PC-3 (cell line): ENCODE data around the gene CDS1. TPM values are rescaled to one million over a fixed set of nuclear protein-coding genes. Genes with fewer than 3 reads are reported as not detected.

ENCODE experiments used
- ATAC-seq: fragments of 200-7000 bp; cut with Tn5 transposase; 2 replicates; pipeline ENCODE4 v1.9.1; 2020; ENCODE audit warnings: mild to moderate bottlenecking, moderate library complexity
- BruUV-seq: library from RNA; stranded (reverse); fragments of 400-500 nt; replicated peaks from 2 replicates; lab custom pipeline; 2021; lab: Mats Ljungman, UMichigan
- CTCF ChIA-PET: fragments of 300-600 bp; sonication (Branson Sonifier 250); formaldehyde crosslinking; loops from one replicate; lab custom pipeline; 2022; ENCODE audit warnings: antibody characterized with exemption; lab: Charles Lee
- POLR2A ChIA-PET: fragments of 300-600 bp; sonication (Branson Sonifier 250); formaldehyde crosslinking; loops from one replicate; lab custom pipeline; 2022; ENCODE audit warnings: antibody characterized with exemption; ENCODE audit not compliant: unreplicated experiment; lab: Charles Lee
- DNase-seq: peaks from one replicate; pipeline ENCODE4 v3.0.0-alpha.2; 2015
- H2AFZ ChIP-seq: fragments of 300-600 bp; sonication (generic); 2 replicates; pipeline ENCODE4 v1.6.0; 2016; ENCODE audit warnings: antibody characterized with exemption, low read length
- H3F3A ChIP-seq: fragments of 300-600 bp; sonication (generic); one replicate; pipeline ENCODE4 v1.6.0; 2017; ENCODE audit warnings: antibody characterized with exemption, low read length, control low read depth, mild to moderate bottlenecking; ENCODE audit not compliant: unreplicated experiment
- H3K27ac ChIP-seq: fragments of 300-600 bp; sonication (generic); 2 replicates; pipeline ENCODE4 v1.5.1; 2016; ENCODE audit warnings: mild to moderate bottlenecking, low read length
- H3K27me3 ChIP-seq: fragments of 300-600 bp; sonication (generic); 2 replicates; pipeline ENCODE4 v1.6.1; 2016; ENCODE audit warnings: low read length, mixed read lengths
- H3K36me3 ChIP-seq: fragments of 300-600 bp; sonication (generic); 2 replicates; pipeline ENCODE4 v1.6.1; 2016; ENCODE audit warnings: low read depth, mixed run types, low read length, mixed read lengths
- H3K4me1 ChIP-seq: fragments of 300-600 bp; sonication (generic); 2 replicates; pipeline ENCODE4 v1.5.1; 2016; ENCODE audit warnings: low read length; ENCODE audit not compliant: insufficient read depth
- H3K4me2 ChIP-seq: fragments of 300-600 bp; sonication (generic); 2 replicates; pipeline ENCODE4 v1.6.0; 2016; ENCODE audit warnings: low read length
- H3K4me3 ChIP-seq: fragments of 300-600 bp; sonication (generic); 2 replicates; pipeline ENCODE4 v1.5.1; 2016; ENCODE audit warnings: mild to moderate bottlenecking, low read length, mixed read lengths
- H3K79me2 ChIP-seq: fragments of 300-600 bp; sonication (generic); 2 replicates; pipeline ENCODE4 v1.6.1; 2017; ENCODE audit warnings: low read length, mixed read lengths
- H3K9ac ChIP-seq: fragments of 300-600 bp; sonication (generic); 2 replicates; pipeline ENCODE4 v1.6.0; 2016; ENCODE audit warnings: mild to moderate bottlenecking, low read length
- H3K9me2 ChIP-seq: fragments of 300-600 bp; sonication (generic); replicated peaks from 2 replicates; pipeline ENCODE4 v1.6.1; 2016; ENCODE audit warnings: mixed run types, low read length, mixed read lengths
- H3K9me3 ChIP-seq: fragments of 300-600 bp; sonication (generic); 2 replicates; pipeline ENCODE4 v1.6.1; 2016; ENCODE audit warnings: low read length, mixed read lengths
- H4K20me1 ChIP-seq: fragments of 300-600 bp; sonication (generic); 2 replicates; pipeline ENCODE4 v1.6.1; 2016; ENCODE audit warnings: low read length, mixed read lengths
- EZH2 ChIP-seq: fragments of 300-600 bp; sonication (generic); IDR thresholded peaks from one replicate; pipeline ENCODE4 v1.6.1; 2017; ENCODE audit warnings: antibody characterized with exemption, mild to moderate bottlenecking, low read length; ENCODE audit not compliant: unreplicated experiment
- EZH2phosphoT487 ChIP-seq: fragments of 300-600 bp; sonication (generic); IDR thresholded peaks from 2 replicates; pipeline ENCODE4 v1.6.1; 2018; ENCODE audit warnings: mild to moderate bottlenecking, antibody characterized with exemption, low read length, borderline replicate concordance
- intact Hi-C: fragments of 100-400 bp; cut with micrococcal nuclease; formaldehyde crosslinking; loops from 2 replicates; pipeline ENCODE4 v1.9.0; 2023
- total RNA-seq: library from RNA; depleted of rRNA; stranded (reverse); fragments of >200 nt; gene quantifications from 2 replicates; pipeline ENCODE4 v1.2.3, GENCODE V29; 2014
- TF ChIP-seq, protein P1 (sequence below): fragments of 300-600 bp; sonication (generic); conservative IDR thresholded peaks from 2 replicates; pipeline ENCODE4 v1.5.1; 2017; ENCODE audit warnings: antibody characterized with exemption, low read depth, mild to moderate bottlenecking, low read length

CDS1 gene
- total RNA-seq, 1 experiment from 2014 or later: 10.4 TPM

- ChIA-PET CTCF (interaction anchor here (0.6 kb wide), 1 partner anchor 293 kb away, joined by 5 read pairs; no protein-coding TSS in a partner anchor), POLR2A (no interaction called here)
- TF ChIP-seq EZH2phosphoT487 (no peak), EZH2 (no peak)
- TF ChIP-seq, protein P1, sequence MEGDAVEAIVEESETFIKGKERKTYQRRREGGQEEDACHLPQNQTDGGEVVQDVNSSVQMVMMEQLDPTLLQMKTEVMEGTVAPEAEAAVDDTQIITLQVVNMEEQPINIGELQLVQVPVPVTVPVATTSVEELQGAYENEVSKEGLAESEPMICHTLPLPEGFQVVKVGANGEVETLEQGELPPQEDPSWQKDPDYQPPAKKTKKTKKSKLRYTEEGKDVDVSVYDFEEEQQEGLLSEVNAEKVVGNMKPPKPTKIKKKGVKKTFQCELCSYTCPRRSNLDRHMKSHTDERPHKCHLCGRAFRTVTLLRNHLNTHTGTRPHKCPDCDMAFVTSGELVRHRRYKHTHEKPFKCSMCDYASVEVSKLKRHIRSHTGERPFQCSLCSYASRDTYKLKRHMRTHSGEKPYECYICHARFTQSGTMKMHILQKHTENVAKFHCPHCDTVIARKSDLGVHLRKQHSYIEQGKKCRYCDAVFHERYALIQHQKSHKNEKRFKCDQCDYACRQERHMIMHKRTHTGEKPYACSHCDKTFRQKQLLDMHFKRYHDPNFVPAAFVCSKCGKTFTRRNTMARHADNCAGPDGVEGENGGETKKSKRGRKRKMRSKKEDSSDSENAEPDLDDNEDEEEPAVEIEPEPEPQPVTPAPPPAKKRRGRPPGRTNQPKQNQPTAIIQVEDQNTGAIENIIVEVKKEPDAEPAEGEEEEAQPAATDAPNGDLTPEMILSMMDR: no peak
- no peak overlapping the region for H3K9ac ChIP-seq
- no peaks in the 10 kb centered on the region for H3F3A ChIP-seq
- DNase-seq (peak; percentile 90), ATAC-seq (peak; percentile 76)
- intact Hi-C loops: no loop called here
- H3K27me3 ChIP-seq: no peaks in the 10 kb centered on the region
- H3K9me2 ChIP-seq: no peaks in the 10 kb centered on the region
- H2AFZ ChIP-seq: no peak overlapping the region
- H3K9me3 ChIP-seq: no peaks in the 10 kb centered on the region
- no peaks in the 10 kb centered on the region for H4K20me1 ChIP-seq
- H3K4me1 ChIP-seq: peaks cover 20% of the 10 kb centered on the region
- H3K4me2 ChIP-seq: peak overlapping the region; percentile 52
- H3K36me3 ChIP-seq: peaks cover 16% of the 10 kb centered on the region; the same call in 1 of the 2 replicates
- BruUV-seq: no TSS peak
- H3K27ac ChIP-seq: peak overlapping the region; percentile 50
- H3K4me3 ChIP-seq: no peak overlapping the region
- H3K79me2 ChIP-seq: no peaks in the 10 kb centered on the region
These were observed 90.7 kb downstream of the CDS1 start for GRCh38 chr4:84673475-84674240.

DNA sequence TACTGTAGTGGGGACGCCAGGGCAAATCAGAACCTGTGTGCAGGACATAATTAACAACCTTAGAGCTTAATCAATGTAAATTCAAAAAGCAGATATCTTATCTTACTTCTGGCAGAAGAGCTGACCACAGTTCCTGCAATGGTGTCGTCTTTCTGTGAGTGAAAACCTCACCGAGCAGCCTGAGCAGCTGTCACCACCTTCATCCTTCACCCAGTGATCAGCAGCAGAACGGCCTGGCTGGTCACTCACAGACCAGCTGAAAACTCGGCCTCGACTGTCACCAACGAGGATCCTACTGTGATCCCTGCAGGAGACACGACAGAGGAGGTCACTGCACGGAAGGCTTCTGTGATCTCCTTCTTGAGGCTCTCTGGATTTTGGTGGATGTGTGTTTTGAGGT, 94.2 kb downstream of the CDS1 start:
- no peaks in the 10 kb centered on the region for H3F3A ChIP-seq
- CTCF ChIA-PET: no interaction called here
- no peak overlapping the region for H3K9ac ChIP-seq
- POLR2A ChIA-PET: no interaction called here
- H3K9me3 ChIP-seq: no peaks in the 10 kb centered on the region
- H4K20me1 ChIP-seq: no peaks in the 10 kb centered on the region
- intact Hi-C loops: no loop called here
- peaks cover 27% of the 10 kb centered on the region for H3K4me1 ChIP-seq
- H3K79me2 ChIP-seq: no peaks in the 10 kb centered on the region
- no peak for TF ChIP-seq EZH2
- no peak for TF ChIP-seq EZH2phosphoT487
- TF ChIP-seq, protein P1: no peak
- H3K36me3 ChIP-seq: peaks cover 14% of the 10 kb centered on the region; the same call in 1 of the 2 replicates
- H3K27ac ChIP-seq: no peak overlapping the region
- DNase-seq (no peak), ATAC-seq (no peak)
- H2AFZ ChIP-seq: no peak overlapping the region
- no TSS peak for BruUV-seq
- no peak overlapping the region for H3K4me2 ChIP-seq
- H3K4me3 ChIP-seq: no peak overlapping the region
- no peaks in the 10 kb centered on the region for H3K27me3 ChIP-seq
- H3K9me2 ChIP-seq: no peaks in the 10 kb centered on the region

DNA sequence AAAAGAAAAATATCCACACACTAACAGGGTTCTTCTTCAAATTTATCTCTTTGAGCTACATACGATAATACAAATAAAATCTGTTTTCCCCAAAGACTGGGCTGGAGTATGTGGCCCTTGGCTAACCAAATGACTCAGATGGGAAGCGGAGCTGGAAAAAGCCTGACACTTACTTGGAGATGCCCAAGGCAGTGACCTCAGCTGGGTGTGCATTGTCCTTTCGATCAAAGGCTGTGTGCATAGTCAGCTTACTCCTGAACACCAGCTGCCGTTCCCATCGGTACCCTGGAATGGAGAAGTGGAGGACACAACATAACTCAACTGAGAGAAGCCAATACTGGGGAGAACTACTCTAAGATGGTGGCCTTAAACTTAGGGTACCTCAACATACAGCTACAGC, 95.1 kb downstream of the CDS1 start:
- ChIA-PET CTCF (no interaction called here), POLR2A (no interaction called here)
- H3K9me3 ChIP-seq: no peaks in the 10 kb centered on the region
- H3K36me3 ChIP-seq: peaks cover 8% of the 10 kb centered on the region; the same call in 1 of the 2 replicates
- no TSS peak for BruUV-seq
- H3K27me3 ChIP-seq: no peaks in the 10 kb centered on the region
- H3K4me1 ChIP-seq: peaks cover 23% of the 10 kb centered on the region
- H3F3A ChIP-seq: no peaks in the 10 kb centered on the region
- intact Hi-C loops: no loop called here
- ATAC-seq: no peak
- H3K4me3 ChIP-seq: no peak overlapping the region
- no peak overlapping the region for H3K4me2 ChIP-seq
- TF ChIP-seq EZH2: no peak
- H3K27ac ChIP-seq: no peak overlapping the region
- no peak overlapping the region for H2AFZ ChIP-seq
- DNase-seq: no peak
- no peak overlapping the region for H3K9ac ChIP-seq
- no peaks in the 10 kb centered on the region for H3K79me2 ChIP-seq
- no peaks in the 10 kb centered on the region for H4K20me1 ChIP-seq
- H3K9me2 ChIP-seq: no peaks in the 10 kb centered on the region
